HG03108 (cell line): ENCODE data around the gene PDE9A.
"Not testable (repeated sequence)": the region's sequence is repeated elsewhere in the genome, so short reads cannot be mapped to it uniquely, and the experiment has no call there.

ENCODE experiments used
- ATAC-seq: cut with Tn5 transposase; IDR thresholded peaks from one replicate; pipeline ENCODE4 v1.9.1; 2021; ENCODE audit warnings: moderate library complexity; ENCODE audit not compliant: unreplicated experiment

The PDE9A gene

GRCh38 chr21:42624095-42624790 is 29.2 kb upstream of the PDE9A start:
- no peak for ATAC-seq

GRCh38 chr21:42624936-42625335 is 28.5 kb upstream of the PDE9A start:
- no peak for ATAC-seq

GRCh38 chr21:42626171-42626570 is 27.2 kb upstream of the PDE9A start:
- no peak for ATAC-seq

GRCh38 chr21:42627527-42628289 is 25.7 kb upstream of the PDE9A start:
- no peak for ATAC-seq

DNA sequence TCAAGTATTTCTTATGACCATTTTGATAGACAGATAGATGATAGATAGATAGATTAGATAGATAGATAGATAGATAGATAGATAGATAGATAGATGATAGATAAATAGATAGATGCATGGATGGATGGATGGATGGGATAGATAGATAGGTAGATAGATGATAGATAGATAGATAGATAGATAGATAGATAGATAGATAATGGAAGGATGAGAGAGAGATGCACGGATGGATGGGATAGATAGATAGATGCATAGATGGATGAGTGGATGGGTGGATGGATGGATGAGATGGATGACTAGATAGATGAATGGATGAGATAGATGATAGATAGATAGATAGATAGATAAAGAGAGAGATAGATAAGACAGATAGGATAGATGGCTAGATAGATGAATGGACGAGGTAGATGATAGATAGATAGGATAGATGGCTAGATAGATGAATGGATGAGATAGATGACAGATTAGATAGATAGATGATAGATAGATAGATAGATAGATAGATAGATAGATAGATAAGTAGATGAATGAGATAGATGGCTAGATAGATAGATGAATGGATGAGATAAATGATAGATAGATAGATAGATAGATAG is 24.9 kb upstream of the PDE9A start:
- ATAC-seq = not testable (repeated sequence)

DNA sequence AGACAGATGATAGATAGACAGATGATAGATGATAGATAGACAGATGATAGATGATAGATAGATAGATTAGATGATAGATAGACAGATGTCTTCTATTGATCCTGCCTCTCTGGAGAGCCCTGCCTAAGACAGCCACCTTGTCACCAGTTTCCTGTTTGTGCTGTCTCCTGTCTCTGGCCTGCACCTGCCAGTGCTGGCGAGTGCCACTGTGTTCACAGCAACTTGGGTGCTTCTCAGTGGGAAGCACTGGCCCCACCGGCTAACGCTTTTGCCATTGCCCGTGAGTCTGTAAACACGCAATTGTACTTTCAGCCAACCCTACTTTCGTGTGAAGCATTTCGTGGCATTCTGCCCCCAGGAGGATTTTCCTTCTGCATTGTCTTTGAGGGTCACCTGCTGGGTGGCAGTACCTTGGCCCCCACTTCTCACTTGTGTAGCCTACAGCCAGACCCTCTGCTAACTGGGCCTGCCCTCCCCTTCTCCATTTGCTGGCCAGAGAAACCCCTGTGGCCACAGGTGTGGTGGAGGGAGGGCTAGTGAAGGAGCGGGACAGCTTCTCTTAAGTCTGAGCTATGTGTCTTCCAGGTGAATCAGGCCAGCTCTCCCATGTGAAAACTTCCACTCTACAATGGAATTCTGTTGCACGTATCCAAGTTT is 23.4 kb upstream of the PDE9A start:
- no peak for ATAC-seq

- ATAC-seq = no peak
Observed at GRCh38 chr21:42630626-42631025, 22.8 kb upstream of the PDE9A start.

GRCh38 chr21:42631142-42631541 is 22.3 kb upstream of the PDE9A start:
- no peak for ATAC-seq

- ATAC-seq = no peak
Observed at GRCh38 chr21:42632336-42632751, 21.1 kb upstream of the PDE9A start.

GRCh38 chr21:42632771-42633690 is 20.4 kb upstream of the PDE9A start:
- ATAC-seq = no peak

DNA sequence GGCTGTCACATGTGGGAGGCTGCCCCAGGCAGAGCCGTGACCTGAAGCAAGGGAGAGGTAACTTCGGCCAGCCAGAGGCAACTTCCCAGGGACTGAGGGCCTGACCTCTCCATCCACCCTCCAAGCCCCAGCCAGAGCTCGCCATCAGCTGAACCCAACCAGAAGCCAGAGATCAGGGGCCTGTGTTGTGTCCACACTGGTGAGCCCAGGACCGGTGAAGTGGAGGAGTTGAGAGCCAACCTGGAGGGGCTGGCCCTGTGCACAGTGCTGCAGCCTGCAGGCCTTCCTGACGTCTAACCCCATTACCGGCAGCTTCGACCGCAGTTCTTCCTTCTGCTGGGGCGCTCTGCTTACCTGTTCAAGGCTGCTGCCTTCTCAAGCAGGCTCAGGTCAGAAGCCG is 19.6 kb upstream of the PDE9A start:
- ATAC-seq = no peak

- ATAC-seq = no peak
Observed at GRCh38 chr21:42635848-42636519, 17.4 kb upstream of the PDE9A start.

GRCh38 chr21:42636520-42637266 is 16.7 kb upstream of the PDE9A start:
- no peak for ATAC-seq

DNA sequence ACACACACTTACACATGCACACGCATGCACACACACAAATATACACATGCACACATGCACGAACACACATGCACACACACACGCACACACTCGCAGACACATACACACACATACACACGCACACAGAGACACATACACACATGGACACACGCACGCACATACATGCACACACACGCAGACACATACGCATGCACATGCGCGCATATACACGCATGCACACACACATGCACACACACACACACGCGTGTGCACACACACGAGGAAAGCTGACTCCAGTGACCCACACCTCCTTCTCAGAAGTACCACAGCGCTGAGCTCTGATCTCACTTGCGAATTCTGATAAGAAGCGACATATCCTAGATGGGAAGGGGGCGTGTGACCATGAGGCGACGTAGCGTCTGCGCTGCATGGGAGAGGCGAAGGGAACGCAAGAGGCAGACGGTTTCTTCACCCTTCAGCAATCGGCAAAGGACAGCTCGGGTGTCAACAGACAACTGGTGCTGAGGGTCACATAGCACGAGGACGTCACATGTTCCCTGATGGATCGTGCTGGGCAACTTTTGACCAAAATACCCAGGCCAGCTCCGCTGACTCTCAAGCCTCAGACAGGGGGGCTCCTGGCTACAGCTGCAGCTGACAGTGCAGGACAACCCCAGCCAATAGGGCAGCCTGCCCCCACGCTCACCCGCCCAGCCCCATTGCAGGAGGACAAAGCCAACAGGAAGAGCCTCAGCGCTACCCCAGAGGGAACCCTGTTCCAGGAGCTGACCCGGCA is 16.0 kb upstream of the PDE9A start:
- no peak for ATAC-seq

DNA sequence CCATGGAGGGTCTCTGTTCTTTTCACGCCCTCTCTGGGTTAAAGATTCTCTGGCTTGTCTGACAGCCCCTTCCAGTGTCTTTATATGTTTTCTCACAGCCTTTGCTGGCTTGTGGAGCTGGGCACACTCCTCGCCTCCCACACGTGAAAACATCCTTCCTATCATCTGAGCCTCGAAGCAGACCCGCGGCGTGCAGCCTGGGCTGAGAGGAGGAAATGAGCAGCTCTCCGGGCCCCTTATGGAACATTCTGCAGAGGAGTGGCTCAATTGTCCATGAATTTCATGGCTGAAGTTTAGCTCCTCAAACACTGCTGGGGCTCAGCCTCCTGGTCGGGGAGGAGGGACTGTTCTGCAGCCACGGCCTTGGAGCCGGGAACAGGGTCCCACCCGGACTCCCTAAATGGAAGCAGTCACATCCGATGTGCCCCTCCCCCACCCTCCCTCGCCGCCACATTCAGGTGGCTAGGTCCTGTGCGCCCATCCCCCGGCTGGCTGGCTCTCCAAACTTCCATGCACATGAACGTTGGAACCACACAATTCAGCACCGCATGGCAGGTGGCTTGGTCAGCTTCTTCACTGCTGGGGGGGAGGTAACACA is 15.1 kb upstream of the PDE9A start:
- no peak for ATAC-seq

DNA sequence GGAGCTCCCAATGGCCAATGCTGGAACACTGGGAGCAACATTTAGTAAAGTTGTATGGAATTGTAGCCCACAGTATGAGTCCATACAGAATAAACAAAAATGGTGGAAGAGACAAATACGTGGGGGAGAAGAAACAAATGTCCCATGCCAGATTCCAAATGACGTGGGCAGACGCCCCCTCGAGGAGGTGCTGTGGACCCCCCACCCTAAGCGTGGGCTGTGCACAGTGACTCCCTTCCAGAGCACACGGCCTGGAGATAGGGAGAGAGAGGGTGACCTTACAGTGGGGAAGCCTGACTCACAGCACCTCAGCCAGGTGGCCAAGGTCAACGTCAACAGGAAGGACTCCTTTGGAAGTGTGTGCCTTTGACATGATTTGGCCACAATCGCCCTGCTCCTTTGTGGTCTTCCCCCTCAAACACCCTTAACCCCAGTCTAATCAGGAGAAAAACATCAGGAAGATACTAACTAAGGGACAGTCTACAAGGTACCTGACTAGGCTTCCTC is 13.7 kb upstream of the PDE9A start:
- no peak for ATAC-seq

DNA sequence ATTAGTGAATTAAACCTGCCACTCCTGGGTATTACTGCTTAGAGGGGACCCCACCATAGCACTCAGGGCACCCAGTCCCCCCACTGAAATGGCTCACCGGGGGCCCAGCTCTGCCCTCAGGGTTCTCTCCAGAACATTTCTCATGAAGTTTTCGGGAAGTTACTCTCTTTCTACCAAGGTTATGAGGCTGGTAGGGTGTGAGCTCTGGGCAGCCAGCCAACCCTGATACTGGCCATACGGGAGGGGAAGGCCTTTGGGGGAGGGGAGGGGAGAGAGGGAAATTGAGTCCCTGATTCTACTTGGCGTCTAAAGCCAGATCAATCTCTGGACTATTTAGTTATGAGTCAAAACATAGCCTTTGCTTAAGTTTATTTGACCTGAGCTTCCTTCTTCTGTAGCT is 12.9 kb upstream of the PDE9A start:
- no peak for ATAC-seq
